ENCODE data around the gene ZNF280B. TPM values are rescaled to one million over a fixed set of nuclear protein-coding genes. Genes with fewer than 3 reads are reported as not detected.

Gene ZNF280B
- total and polyA plus RNA-seq, 2 experiments from 2014 or later = 1.5 to 2.6 TPM

DNA sequence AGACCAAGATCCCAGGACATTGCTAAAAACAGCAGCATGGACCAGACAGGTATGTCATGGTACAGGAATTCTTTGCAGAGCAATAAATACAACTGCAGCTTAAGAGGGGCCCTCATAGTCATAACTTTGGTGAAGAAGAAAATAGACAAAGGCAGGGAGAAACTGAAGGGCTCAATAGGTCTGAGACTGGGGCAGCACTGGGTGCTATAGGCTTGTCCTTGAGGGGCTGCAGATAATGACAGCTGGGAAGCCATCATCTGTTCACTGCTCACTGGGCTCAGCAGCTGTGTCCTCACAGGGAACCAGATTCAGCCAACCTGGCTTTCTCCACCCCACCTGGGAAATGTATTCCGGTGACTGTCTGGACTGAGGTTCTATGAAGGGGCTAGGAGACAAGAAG is 68.4 kb downstream of the ZNF280B start:
- Histone ChIP-seq H4K20me1 (ENCODE audit: insufficient read depth, poor library complexity, severe bottlenecking) (no peaks in the 10 kb centered on the region), H3K36me3 (replicated peaks; ENCODE audit: insufficient read depth, low read depth) (no peaks in the 10 kb centered on the region), H2AFZ (no peak overlapping the region), H3K4me3 (no peak overlapping the region), H3K4me2 (no peak overlapping the region), H3K9me2 (replicated peaks; ENCODE audit: insufficient read depth) (no peaks in the 10 kb centered on the region), H3K9me3 (ENCODE audit: low read depth) (no peaks in the 10 kb centered on the region), H3K4me1 (ENCODE audit: insufficient read depth) (no peaks in the 10 kb centered on the region), H3K27me3 (peaks cover 11% of the 10 kb centered on the region), H3K79me2 (no peaks in the 10 kb centered on the region), H3K27ac (no peak overlapping the region)
- DNase-seq (ENCODE audit: low spot score) = no peak
- 91% methylated on average over 1 of the region's 1 CpG for WGBS (ENCODE audit: low lambda C conversion rate, missing lambda C conversion rate)
- TF ChIP-seq, protein P1, sequence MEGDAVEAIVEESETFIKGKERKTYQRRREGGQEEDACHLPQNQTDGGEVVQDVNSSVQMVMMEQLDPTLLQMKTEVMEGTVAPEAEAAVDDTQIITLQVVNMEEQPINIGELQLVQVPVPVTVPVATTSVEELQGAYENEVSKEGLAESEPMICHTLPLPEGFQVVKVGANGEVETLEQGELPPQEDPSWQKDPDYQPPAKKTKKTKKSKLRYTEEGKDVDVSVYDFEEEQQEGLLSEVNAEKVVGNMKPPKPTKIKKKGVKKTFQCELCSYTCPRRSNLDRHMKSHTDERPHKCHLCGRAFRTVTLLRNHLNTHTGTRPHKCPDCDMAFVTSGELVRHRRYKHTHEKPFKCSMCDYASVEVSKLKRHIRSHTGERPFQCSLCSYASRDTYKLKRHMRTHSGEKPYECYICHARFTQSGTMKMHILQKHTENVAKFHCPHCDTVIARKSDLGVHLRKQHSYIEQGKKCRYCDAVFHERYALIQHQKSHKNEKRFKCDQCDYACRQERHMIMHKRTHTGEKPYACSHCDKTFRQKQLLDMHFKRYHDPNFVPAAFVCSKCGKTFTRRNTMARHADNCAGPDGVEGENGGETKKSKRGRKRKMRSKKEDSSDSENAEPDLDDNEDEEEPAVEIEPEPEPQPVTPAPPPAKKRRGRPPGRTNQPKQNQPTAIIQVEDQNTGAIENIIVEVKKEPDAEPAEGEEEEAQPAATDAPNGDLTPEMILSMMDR (IDR thresholded peaks at IDR 0.05; ENCODE audit: poor library complexity) = no peak

Other genes starting within 250 kb of the ZNF280B start
- 0.47 and 0.64 TPM in 2 replicates for gene ZNF280A, start 11.5 kb upstream of the ZNF280B start, total RNA-seq
- 0.44 TPM in 1 of 2 replicates, not detected in the other for gene ZNF280A, start 11.5 kb upstream of the ZNF280B start, polyA plus RNA-seq
- gene PRAME, start 50.5 kb upstream of the ZNF280B start, total RNA-seq = not detected in 2 replicates
- gene PRAME, start 50.5 kb upstream of the ZNF280B start, polyA plus RNA-seq = not detected in 2 replicates
- gene GGTLC2, start 135.9 kb upstream of the ZNF280B start, total RNA-seq = 0.37 TPM in 1 of 2 replicates, not detected in the other
- gene GGTLC2, start 135.9 kb upstream of the ZNF280B start, polyA plus RNA-seq = 0.41 TPM in 1 of 2 replicates, not detected in the other

All from hepatocyte (in vitro differentiated cells).